Mucosa of descending colon (tissue), 3 donors: Measurements from ENCODE around the gene PHF8. TPM values are rescaled to one million over a fixed set of nuclear protein-coding genes. Genes with fewer than 3 reads are reported as not detected.

Experiments used
- ATAC-seq: fragments of 200-7000 bp; cut with Tn5 transposase; one replicate; pipeline ENCODE4 v1.9.1; 2020; ENCODE audit warnings: mild to moderate bottlenecking, moderate library complexity
- DNase-seq, 3 donors: peaks; one replicate each; pipeline ENCODE4 v3.0.0-alpha.2; 2020
- H3K36me3 ChIP-seq: fragments of 200-600 bp; one replicate; pipeline ENCODE4 v1.8.0; 2021; ENCODE audit warnings: low read depth, mild to moderate bottlenecking
- H3K4me1 ChIP-seq: fragments of 200-600 bp; one replicate; pipeline ENCODE4 v1.8.0; 2021; ENCODE audit warnings: low read depth, mild to moderate bottlenecking
- H3K4me3 ChIP-seq: fragments of 200-600 bp; one replicate; pipeline ENCODE4 v1.8.0; 2021; ENCODE audit warnings: mild to moderate bottlenecking
- H3K9me3 ChIP-seq: fragments of 200-600 bp; one replicate; pipeline ENCODE4 v1.8.0; 2021; ENCODE audit warnings: mild to moderate bottlenecking
- CTCF ChIP-seq: fragments of 200-600 bp; IDR thresholded peaks from one replicate; pipeline ENCODE4 v1.8.0; 2022; ENCODE audit warnings: antibody characterized with exemption, mild to moderate bottlenecking
- intact Hi-C, 2 donors: fragments of 100-400 bp; cut with DNase I in 1 of 2; cut with micrococcal nuclease in 1 of 2; formaldehyde crosslinking; loops; one replicate each; pipeline versions ENCODE4 v1.11.0 to v1.11.1; 2022; cut with DNase I, micrococcal nuclease
- total RNA-seq, 3 donors: library from RNA; stranded (reverse); fragmentation: NEBNext Ultra II Directional in 2 of 3; extraction: Animal tissue kit (Norgen Biotek cat#: 25700) in 2 of 3; gene quantifications; one replicate each; pipeline versions ENCODE4 v1.2.1 to v1.2.4, GENCODE V29; 2021 to 2023
- donor health status: DM: no; HTN: no; CAD: no; lungs with moderate emphysema.
- donor health status: DM: no; HTN: no; CAD: no.
- donor health status: DM: no; HTN: yes; CAD: no.

Gene PHF8
- total RNA-seq, 3 donors from 2014 or later: 23.1 to 36.8 (median 29.8) TPM

DNA sequence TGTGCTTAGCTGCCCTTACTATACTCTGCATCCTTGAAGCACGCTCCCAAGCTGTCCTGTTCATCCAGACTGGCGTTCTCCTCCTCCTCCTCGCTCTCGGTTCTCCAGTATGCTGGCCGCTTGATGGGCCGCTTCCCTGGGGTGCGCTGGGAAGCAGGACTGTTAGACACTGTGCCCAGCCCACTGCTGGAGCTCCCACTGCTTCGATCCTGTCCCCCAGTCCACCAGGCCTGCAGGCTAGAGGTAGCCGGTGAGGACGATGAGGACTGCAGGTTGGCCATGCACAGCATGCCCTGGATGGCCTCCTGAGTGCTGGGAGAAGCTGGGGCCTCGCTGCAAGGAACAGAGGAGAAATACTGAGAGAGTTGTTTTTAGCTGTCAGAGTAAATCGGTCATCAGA is 59.4 kb downstream of the PHF8 start:
- no peaks in the 10 kb centered on the region for H3K9me3 ChIP-seq
- H3K36me3 ChIP-seq: no peaks in the 10 kb centered on the region
- intact Hi-C loops: no loop called here
- H3K4me1 ChIP-seq: no peaks in the 10 kb centered on the region
- DNase-seq (no peak), ATAC-seq (no peak)
- TF ChIP-seq CTCF: no peak
- H3K4me3 ChIP-seq: no peak overlapping the region

GRCh38 chrX:53974529-53974928 is 69.7 kb downstream of the PHF8 start:
- Histone ChIP-seq H3K4me1 (no peaks in the 10 kb centered on the region), H3K9me3 (no peaks in the 10 kb centered on the region), H3K36me3 (no peaks in the 10 kb centered on the region), H3K4me3 (no peak overlapping the region)
- intact Hi-C loops: no loop called here
- no peak for DNase-seq
- no peak for TF ChIP-seq CTCF
- ATAC-seq: no peak

- H3K9me3 ChIP-seq: no peaks in the 10 kb centered on the region
- no peak overlapping the region for H3K4me3 ChIP-seq
- TF ChIP-seq CTCF: no peak
- no peaks in the 10 kb centered on the region for H3K4me1 ChIP-seq
- H3K36me3 ChIP-seq: no peaks in the 10 kb centered on the region
- ATAC-seq (no peak), DNase-seq (no peak)
- intact Hi-C loops: no loop called here
Observed at GRCh38 chrX:53969540-53969939, 74.7 kb downstream of the PHF8 start.

GRCh38 chrX:53950130-53950733 is 94.0 kb downstream of the PHF8 start:
- Histone ChIP-seq H3K4me1 (no peaks in the 10 kb centered on the region), H3K36me3 (no peaks in the 10 kb centered on the region), H3K9me3 (no peaks in the 10 kb centered on the region), H3K4me3 (no peak overlapping the region)
- intact Hi-C loops: no loop called here
- no peak for TF ChIP-seq CTCF
- ATAC-seq: no peak
- DNase-seq: no peak

DNA sequence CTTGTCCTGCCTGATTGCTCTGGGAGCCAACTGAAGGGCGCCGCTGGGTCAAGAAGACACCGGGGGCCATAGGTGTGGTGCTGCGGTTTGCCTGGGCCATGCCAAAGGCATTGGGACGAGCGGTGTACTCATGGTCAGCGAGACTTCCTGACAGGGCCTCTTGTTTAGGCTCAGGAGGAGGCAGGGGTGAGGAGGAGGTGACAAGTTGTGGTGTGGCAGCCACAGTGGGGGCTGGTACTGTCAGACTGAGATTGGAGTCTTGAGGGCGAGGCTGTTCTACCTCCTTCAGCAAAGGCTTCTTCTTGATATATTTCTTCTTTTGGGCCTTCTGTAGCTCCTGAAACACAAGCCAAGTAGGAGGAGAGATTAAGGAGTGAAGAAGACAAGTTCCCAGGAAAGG is 104.1 kb downstream of the PHF8 start:
- intact Hi-C loops: no loop called here
- H3K36me3 ChIP-seq: no peaks in the 10 kb centered on the region
- H3K9me3 ChIP-seq: no peaks in the 10 kb centered on the region

More for the DNA sequence above, 104.1 kb downstream of the PHF8 start:
- no peak for DNase-seq
- TF ChIP-seq CTCF: no peak
- no peak for ATAC-seq
- no peaks in the 10 kb centered on the region for H3K4me1 ChIP-seq
- H3K4me3 ChIP-seq: no peak overlapping the region
